ENCODE data around the gene ATP2C2. TPM values are rescaled to one million over a fixed set of nuclear protein-coding genes. Genes with fewer than 3 reads are reported as not detected.

Gene ATP2C2
- polyA plus RNA-seq, 1 donor (not counting 4 experiments of a cell fraction or from before 2014, with no cell fraction given): 0.96 TPM

GRCh38 chr16:84396537-84397008 is 28.2 kb downstream of the ATP2C2 start:
- no peak overlapping the region for H3K27ac ChIP-seq (ENCODE audit: control insufficient read depth, insufficient read depth, low read length)

GRCh38 chr16:84397090-84397489 is 28.8 kb downstream of the ATP2C2 start:
- H3K27me3 ChIP-seq (ENCODE audit: control insufficient read depth, extremely low read depth, insufficient read depth, low read length): no peaks in the 10 kb centered on the region
- H3K9ac ChIP-seq (ENCODE audit: control insufficient read depth, extremely low read depth, insufficient read depth, low read length): no peak overlapping the region
- H3K4me1 ChIP-seq (ENCODE audit: control insufficient read depth, extremely low read depth, insufficient read depth, low read length): peaks cover 8% of the 10 kb centered on the region
- FAIRE-seq (no peak), DNase-seq (ENCODE audit: low read depth, low spot score) (no peak)
- no peaks in the 10 kb centered on the region for H3K9me1 ChIP-seq (ENCODE audit: control insufficient read depth, extremely low read depth, insufficient read depth, low read length)
- TF ChIP-seq EZH2 (IDR thresholded peaks at IDR 0.05; ENCODE audit: low read length): no peak
- TF ChIP-seq, protein P1, sequence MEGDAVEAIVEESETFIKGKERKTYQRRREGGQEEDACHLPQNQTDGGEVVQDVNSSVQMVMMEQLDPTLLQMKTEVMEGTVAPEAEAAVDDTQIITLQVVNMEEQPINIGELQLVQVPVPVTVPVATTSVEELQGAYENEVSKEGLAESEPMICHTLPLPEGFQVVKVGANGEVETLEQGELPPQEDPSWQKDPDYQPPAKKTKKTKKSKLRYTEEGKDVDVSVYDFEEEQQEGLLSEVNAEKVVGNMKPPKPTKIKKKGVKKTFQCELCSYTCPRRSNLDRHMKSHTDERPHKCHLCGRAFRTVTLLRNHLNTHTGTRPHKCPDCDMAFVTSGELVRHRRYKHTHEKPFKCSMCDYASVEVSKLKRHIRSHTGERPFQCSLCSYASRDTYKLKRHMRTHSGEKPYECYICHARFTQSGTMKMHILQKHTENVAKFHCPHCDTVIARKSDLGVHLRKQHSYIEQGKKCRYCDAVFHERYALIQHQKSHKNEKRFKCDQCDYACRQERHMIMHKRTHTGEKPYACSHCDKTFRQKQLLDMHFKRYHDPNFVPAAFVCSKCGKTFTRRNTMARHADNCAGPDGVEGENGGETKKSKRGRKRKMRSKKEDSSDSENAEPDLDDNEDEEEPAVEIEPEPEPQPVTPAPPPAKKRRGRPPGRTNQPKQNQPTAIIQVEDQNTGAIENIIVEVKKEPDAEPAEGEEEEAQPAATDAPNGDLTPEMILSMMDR (optimal IDR thresholded peaks at IDR 0.05 in 1 of 3, IDR thresholded peaks at IDR 0.05 in 1 of 3, conservative IDR thresholded peaks at IDR 0.05 in 1 of 3; ENCODE audit: extremely low read depth in 1 of 3, insufficient read depth in 2 of 3, low read length in 3 of 3): peak in 2 of 3 experiments; percentile 38
- no peaks in the 10 kb centered on the region for H3K36me3 ChIP-seq (ENCODE audit: control insufficient read depth in 2 of 2, extremely low read depth in 1 of 2, insufficient read depth in 2 of 2, low read length in 2 of 2)
- no peak overlapping the region for H3K4me3 ChIP-seq (ENCODE audit: control insufficient read depth in 2 of 3, extremely low read depth in 1 of 3, insufficient read depth in 2 of 3, low read depth in 1 of 3, low read length in 3 of 3)
- no peaks in the 10 kb centered on the region for H3K79me2 ChIP-seq (ENCODE audit: control insufficient read depth, insufficient read depth, low read length)
- dilution Hi-C loops (cut with MboI; ENCODE audit: extremely low pct_ligation_motif_present, low sequenced_read_pairs): no loop called here
- H2AFZ ChIP-seq (ENCODE audit: control insufficient read depth, low read length): no peak overlapping the region
- H3K9me3 ChIP-seq (ENCODE audit: control insufficient read depth, low read depth, low read length): no peaks in the 10 kb centered on the region
- no peaks in the 10 kb centered on the region for H4K20me1 ChIP-seq (ENCODE audit: control insufficient read depth, extremely low read depth, insufficient read depth, low read length)
- H3K27ac ChIP-seq (ENCODE audit: control insufficient read depth, insufficient read depth, low read length): no peak overlapping the region
- no peak overlapping the region for H3K4me2 ChIP-seq (ENCODE audit: control insufficient read depth, extremely low read depth, insufficient read depth, low read depth, low read length)

More at GRCh38 chr16:84396537-84397008, 28.2 kb downstream of the ATP2C2 start:
- H3K9me1 ChIP-seq (ENCODE audit: control insufficient read depth, extremely low read depth, insufficient read depth, low read length): no peaks in the 10 kb centered on the region
- H3K27me3 ChIP-seq (ENCODE audit: control insufficient read depth, extremely low read depth, insufficient read depth, low read length): no peaks in the 10 kb centered on the region
- H3K4me1 ChIP-seq (ENCODE audit: control insufficient read depth, extremely low read depth, insufficient read depth, low read length): peaks cover 9% of the 10 kb centered on the region
- dilution Hi-C loops (cut with MboI; ENCODE audit: extremely low pct_ligation_motif_present, low sequenced_read_pairs): no loop called here
- no peak overlapping the region for H3K9ac ChIP-seq (ENCODE audit: control insufficient read depth, extremely low read depth, insufficient read depth, low read length)
- no peaks in the 10 kb centered on the region for H3K9me3 ChIP-seq (ENCODE audit: control insufficient read depth, low read depth, low read length)
- H3K4me3 ChIP-seq (ENCODE audit: control insufficient read depth in 2 of 3, extremely low read depth in 1 of 3, insufficient read depth in 2 of 3, low read depth in 1 of 3, low read length in 3 of 3): no peak overlapping the region
- FAIRE-seq (no peak), DNase-seq (ENCODE audit: low read depth, low spot score) (no peak)
- TF ChIP-seq, protein P1 (optimal IDR thresholded peaks at IDR 0.05 in 1 of 3, IDR thresholded peaks at IDR 0.05 in 1 of 3, conservative IDR thresholded peaks at IDR 0.05 in 1 of 3; ENCODE audit: extremely low read depth in 1 of 3, insufficient read depth in 2 of 3, low read length in 3 of 3): no peak
- no peak for TF ChIP-seq EZH2 (IDR thresholded peaks at IDR 0.05; ENCODE audit: low read length)
- no peak overlapping the region for H3K4me2 ChIP-seq (ENCODE audit: control insufficient read depth, extremely low read depth, insufficient read depth, low read depth, low read length)
- no peak overlapping the region for H2AFZ ChIP-seq (ENCODE audit: control insufficient read depth, low read length)
- H4K20me1 ChIP-seq (ENCODE audit: control insufficient read depth, extremely low read depth, insufficient read depth, low read length): no peaks in the 10 kb centered on the region
- no peaks in the 10 kb centered on the region for H3K36me3 ChIP-seq (ENCODE audit: control insufficient read depth in 2 of 2, extremely low read depth in 1 of 2, insufficient read depth in 2 of 2, low read length in 2 of 2)
- no peaks in the 10 kb centered on the region for H3K79me2 ChIP-seq (ENCODE audit: control insufficient read depth, insufficient read depth, low read length)
